ENCODE measurements around the gene TRMT6. TPM values are rescaled to one million over a fixed set of nuclear protein-coding genes. Genes with fewer than 3 reads are reported as not detected.

Gene TRMT6
- total RNA-seq, 1 donor from 2014 or later = 11.1 TPM

GRCh38 chr20:5913166-5913565, 37.2 kb downstream of the TRMT6 start:
- Mint-ChIP-seq H3K4me1 (ENCODE audit: unreplicated experiment) (peaks cover 9% of the 10 kb centered on the region), H3K4me3 (ENCODE audit: unreplicated experiment) (no peak overlapping the region), H3K27me3 (ENCODE audit: unreplicated experiment) (peaks cover 39% of the 10 kb centered on the region), H3K27ac (ENCODE audit: unreplicated experiment) (no peak overlapping the region), H3K9me3 (ENCODE audit: unreplicated experiment) (no peaks in the 10 kb centered on the region), H3K36me3 (ENCODE audit: unreplicated experiment) (no peaks in the 10 kb centered on the region)
- DNase-seq (ENCODE audit: extremely low spot score, unreplicated experiment) = no peak
- TF ChIP-seq CTCF (IDR thresholded peaks at IDR 0.05) = no peak

- no peak for TF ChIP-seq CTCF (IDR thresholded peaks at IDR 0.05)
- peaks cover 50% of the 10 kb centered on the region for H3K27me3 Mint-ChIP-seq (ENCODE audit: unreplicated experiment)
- no peak for DNase-seq (ENCODE audit: extremely low spot score, unreplicated experiment)
- no peaks in the 10 kb centered on the region for H3K9me3 Mint-ChIP-seq (ENCODE audit: unreplicated experiment)
- H3K4me1 Mint-ChIP-seq (ENCODE audit: unreplicated experiment) = peaks cover 9% of the 10 kb centered on the region
- H3K36me3 Mint-ChIP-seq (ENCODE audit: unreplicated experiment) = no peaks in the 10 kb centered on the region
- no peak overlapping the region for H3K4me3 Mint-ChIP-seq (ENCODE audit: unreplicated experiment)
- H3K27ac Mint-ChIP-seq (ENCODE audit: unreplicated experiment) = no peak overlapping the region
These were observed 40.1 kb downstream of the TRMT6 start for GRCh38 chr20:5910186-5910585.

GRCh38 chr20:5908981-5909380, 41.4 kb downstream of the TRMT6 start:
- H3K9me3 Mint-ChIP-seq (ENCODE audit: unreplicated experiment) = no peaks in the 10 kb centered on the region
- no peak overlapping the region for H3K27ac Mint-ChIP-seq (ENCODE audit: unreplicated experiment)
- H3K27me3 Mint-ChIP-seq (ENCODE audit: unreplicated experiment) = peaks cover 44% of the 10 kb centered on the region
- H3K36me3 Mint-ChIP-seq (ENCODE audit: unreplicated experiment) = no peaks in the 10 kb centered on the region
- no peak overlapping the region for H3K4me3 Mint-ChIP-seq (ENCODE audit: unreplicated experiment)
- DNase-seq (ENCODE audit: extremely low spot score, unreplicated experiment) = peak; percentile 21
- no peak for TF ChIP-seq CTCF (IDR thresholded peaks at IDR 0.05)
- peaks cover 9% of the 10 kb centered on the region for H3K4me1 Mint-ChIP-seq (ENCODE audit: unreplicated experiment)

GRCh38 chr20:5900908-5901307, 49.4 kb downstream of the TRMT6 start:
- peaks cover 40% of the 10 kb centered on the region for H3K27me3 Mint-ChIP-seq (ENCODE audit: unreplicated experiment)
- H3K9me3 Mint-ChIP-seq (ENCODE audit: unreplicated experiment) = no peaks in the 10 kb centered on the region
- no peak for TF ChIP-seq CTCF (IDR thresholded peaks at IDR 0.05)
- H3K36me3 Mint-ChIP-seq (ENCODE audit: unreplicated experiment) = no peaks in the 10 kb centered on the region
- H3K4me3 Mint-ChIP-seq (ENCODE audit: unreplicated experiment) = no peak overlapping the region
- no peak overlapping the region for H3K27ac Mint-ChIP-seq (ENCODE audit: unreplicated experiment)
- no peak for DNase-seq (ENCODE audit: extremely low spot score, unreplicated experiment)
- H3K4me1 Mint-ChIP-seq (ENCODE audit: unreplicated experiment) = no peaks in the 10 kb centered on the region

GRCh38 chr20:5899444-5899843, 50.9 kb downstream of the TRMT6 start:
- Mint-ChIP-seq H3K4me3 (ENCODE audit: unreplicated experiment) (no peak overlapping the region), H3K4me1 (ENCODE audit: unreplicated experiment) (no peaks in the 10 kb centered on the region), H3K27ac (ENCODE audit: unreplicated experiment) (no peak overlapping the region), H3K36me3 (ENCODE audit: unreplicated experiment) (no peaks in the 10 kb centered on the region), H3K27me3 (ENCODE audit: unreplicated experiment) (peaks cover 42% of the 10 kb centered on the region), H3K9me3 (ENCODE audit: unreplicated experiment) (no peaks in the 10 kb centered on the region)
- DNase-seq (ENCODE audit: extremely low spot score, unreplicated experiment) = no peak
- TF ChIP-seq CTCF (IDR thresholded peaks at IDR 0.05) = no peak
